RCC 7860 (cell line): Measurements from ENCODE around the gene FMNL2.
"Not testable (repeated sequence)": the region's sequence is repeated elsewhere in the genome, so short reads cannot be mapped to it uniquely, and the experiment has no call there.

Source experiments
- DNase-seq: peaks from one replicate; pipeline ENCODE4 v3.0.0-alpha.2; 2015; ENCODE audit warnings: low spot score
- FAIRE-seq: peaks from 2 replicates; lab custom pipeline; 2012; peaks lifted over from hg19 to GRCh38; lab: Jason Lieb, UNC

The FMNL2 gene

DNA sequence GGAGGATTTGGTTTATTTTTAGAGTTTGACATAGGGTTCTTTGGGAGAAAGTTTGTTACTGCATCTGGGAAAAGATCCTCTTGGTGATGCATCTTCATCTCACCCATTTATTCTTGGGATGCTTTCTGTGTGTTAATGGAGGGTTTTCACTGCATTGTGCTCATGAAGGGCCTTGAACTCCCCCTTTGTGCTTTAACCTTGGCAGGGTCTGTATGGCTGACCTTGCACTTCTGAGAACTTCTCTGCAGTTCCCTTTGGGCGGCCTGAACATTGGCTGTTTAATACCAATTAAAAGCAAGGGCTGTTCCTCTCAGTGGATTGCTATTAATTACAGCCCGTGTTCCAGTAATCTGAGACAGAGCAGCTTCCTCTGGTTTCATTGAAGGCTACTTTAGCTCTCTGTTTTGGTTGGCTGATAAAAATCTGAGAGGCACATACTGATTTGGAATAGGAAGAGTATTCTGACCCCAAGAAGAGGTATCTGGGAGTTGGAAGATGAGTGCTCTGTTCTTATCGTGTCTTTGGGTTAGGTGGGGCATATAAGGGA, 37.5 kb downstream of the FMNL2 start:
- no peak for FAIRE-seq

DNA sequence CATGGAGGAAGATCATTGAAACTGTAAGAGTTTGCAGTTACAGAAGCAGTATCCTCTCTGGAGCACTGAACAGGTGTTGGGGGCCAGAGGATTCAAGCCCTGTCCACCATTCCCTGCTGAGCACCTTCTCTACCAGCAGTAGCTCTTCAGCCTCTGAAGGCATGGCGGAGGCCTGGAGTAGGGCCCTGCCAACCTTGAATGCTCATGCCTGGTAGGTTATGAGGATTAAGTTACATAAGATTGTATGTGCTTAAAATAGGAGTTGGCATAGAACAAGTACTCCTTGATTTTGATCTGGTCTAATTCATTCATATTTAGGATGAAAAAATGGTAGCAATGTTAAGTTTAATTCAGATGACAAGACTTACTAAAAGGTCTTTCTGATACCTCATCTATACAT, 40.2 kb downstream of the FMNL2 start:
- DNase-seq (no peak), FAIRE-seq (no peak)

More for the DNA sequence above, 37.5 kb downstream of the FMNL2 start:
- DNase-seq: no peak

DNA sequence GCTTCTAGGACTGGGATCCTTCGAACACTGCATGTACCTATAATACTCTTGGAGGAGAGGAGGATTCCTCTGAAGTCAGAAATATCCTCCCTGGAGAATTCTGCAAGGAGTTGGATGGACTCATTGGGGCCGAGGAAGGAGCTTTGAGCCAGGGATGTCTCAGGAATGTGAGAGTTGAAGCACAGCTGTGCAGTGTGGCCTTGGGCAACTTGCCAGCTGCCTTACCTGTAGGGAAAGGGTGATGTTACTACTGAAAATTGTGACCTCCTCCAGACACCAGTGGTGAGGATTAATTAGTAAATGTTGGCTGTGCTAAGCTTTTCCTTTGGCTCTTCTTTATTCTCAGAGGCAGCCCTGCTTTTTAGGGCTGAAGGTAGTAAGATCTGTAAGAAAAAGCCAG, 41.4 kb downstream of the FMNL2 start:
- FAIRE-seq (no peak), DNase-seq (no peak)

- FAIRE-seq (peak; percentile 29), DNase-seq (no peak)
Observed at GRCh38 chr2:152376968-152377367, 42.0 kb downstream of the FMNL2 start.

DNA sequence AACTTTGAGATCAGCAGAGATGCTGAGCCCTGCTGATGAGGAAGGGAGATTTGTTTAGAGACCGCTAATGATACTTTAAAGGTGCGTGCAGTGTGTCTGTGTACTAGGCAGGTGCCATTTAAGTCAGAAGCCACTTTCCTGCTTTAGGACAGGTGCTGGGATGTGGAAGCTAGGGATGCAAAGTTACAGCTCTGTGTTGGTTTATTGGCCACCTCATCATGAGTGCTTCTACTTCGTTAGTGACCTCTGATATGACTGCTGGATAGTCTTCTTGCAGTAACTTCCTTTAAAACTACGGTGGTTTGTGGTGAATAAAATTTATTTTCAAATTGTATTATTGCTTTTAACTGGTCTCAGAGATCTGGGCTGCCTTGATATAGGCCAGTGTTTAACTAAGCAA, 44.1 kb downstream of the FMNL2 start:
- no peak for FAIRE-seq

DNA sequence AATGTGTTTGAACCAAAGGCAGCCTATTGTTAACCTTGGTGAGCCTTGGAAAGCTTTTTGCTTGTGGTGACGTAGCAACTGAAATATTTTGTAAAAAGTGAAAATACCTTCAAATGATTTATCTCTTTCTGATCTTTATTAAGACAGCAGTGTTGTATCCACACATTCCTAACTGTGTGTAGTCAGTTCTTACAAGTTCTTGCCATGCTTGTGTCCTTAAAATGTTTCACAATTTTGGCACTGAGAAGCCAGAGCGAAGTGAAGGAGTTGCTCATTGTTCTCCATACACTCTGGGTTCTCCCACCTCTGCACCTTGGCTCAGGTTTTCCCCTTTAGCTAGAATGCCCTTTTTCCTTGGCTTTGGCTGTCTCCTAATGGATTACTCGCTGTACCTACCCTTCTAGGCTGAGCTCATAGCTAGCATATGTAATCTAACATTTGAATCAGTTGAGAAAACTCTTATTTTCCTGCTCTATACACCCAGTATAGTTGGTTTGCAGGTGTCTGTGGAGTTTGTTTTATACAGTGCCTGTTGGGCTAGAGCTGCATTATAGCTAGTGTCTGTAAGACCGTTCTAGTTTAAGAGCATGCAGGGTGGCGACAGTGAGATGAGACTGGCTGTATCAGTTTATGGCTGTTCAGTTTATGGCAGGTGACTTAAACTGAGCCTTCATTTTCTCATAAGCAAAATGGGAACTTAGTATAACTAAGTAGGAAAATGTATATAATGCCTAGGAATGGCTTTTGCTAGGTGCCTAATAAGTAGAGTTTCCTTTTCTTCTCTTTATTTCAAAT, 45.5 kb downstream of the FMNL2 start:
- DNase-seq (no peak), FAIRE-seq (no peak)

More for the DNA sequence above, 44.1 kb downstream of the FMNL2 start:
- DNase-seq: no peak

GRCh38 chr2:152383702-152384101, 48.7 kb downstream of the FMNL2 start:
- FAIRE-seq (no peak), DNase-seq (no peak)

GRCh38 chr2:152384992-152385391, 50.0 kb downstream of the FMNL2 start:
- FAIRE-seq (no peak), DNase-seq (no peak)

GRCh38 chr2:152385650-152386049, 50.7 kb downstream of the FMNL2 start:
- peak; percentile 56 for FAIRE-seq
- DNase-seq: no peak

- FAIRE-seq (no peak), DNase-seq (peak; percentile 56)
Observed at GRCh38 chr2:152386266-152386665, 51.3 kb downstream of the FMNL2 start.

- peak; percentile 69 for DNase-seq
- FAIRE-seq: peak; percentile 94
Observed at GRCh38 chr2:152387041-152387440, 52.1 kb downstream of the FMNL2 start.

GRCh38 chr2:152388269-152388668, 53.3 kb downstream of the FMNL2 start:
- not testable (repeated sequence) for DNase-seq, FAIRE-seq

DNA sequence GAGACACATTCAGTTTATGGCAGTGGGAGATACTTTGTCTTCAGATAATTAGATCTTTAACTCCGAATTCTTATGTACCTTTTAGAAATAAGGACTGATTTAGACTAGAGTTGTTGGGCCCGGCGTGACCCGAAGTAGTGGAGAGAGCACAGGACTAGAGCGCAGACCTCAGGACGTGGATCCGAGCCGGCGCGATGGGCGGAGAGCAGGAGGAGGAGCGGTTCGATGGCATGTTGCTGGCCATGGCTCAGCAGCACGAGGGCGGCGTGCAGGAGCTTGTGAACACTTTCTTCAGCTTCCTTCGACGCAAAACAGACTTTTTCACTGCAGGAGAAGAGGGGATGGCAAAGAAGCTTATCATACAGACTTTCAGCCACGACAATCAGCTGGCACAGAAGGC, 54.5 kb downstream of the FMNL2 start:
- FAIRE-seq (no peak), DNase-seq (no peak)

- DNase-seq: no peak
- no peak for FAIRE-seq
Observed at GRCh38 chr2:152390837-152391236, 55.9 kb downstream of the FMNL2 start.

GRCh38 chr2:152391318-152391717, 56.3 kb downstream of the FMNL2 start:
- FAIRE-seq (no peak), DNase-seq (no peak)

- DNase-seq (no peak), FAIRE-seq (no peak)
Observed at GRCh38 chr2:152393377-152393776, 58.4 kb downstream of the FMNL2 start.

DNA sequence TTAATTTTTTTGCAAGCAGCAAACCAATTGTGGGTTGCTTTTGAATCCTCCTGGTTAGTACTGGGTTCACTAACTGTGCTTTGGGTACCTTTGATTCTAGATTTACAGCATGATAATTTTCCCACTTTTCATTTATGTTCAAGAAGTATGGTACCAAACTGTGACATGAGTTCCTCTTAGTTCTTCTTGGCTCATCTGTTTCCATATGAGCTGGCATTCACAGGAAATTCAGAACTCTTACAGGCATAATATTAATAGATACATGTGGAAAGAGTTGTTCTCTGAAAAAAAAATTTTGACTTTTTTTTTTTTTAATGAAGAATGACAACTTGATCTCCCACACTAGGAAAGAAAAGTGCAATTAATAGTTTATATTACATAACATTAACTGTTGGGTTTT, 59.4 kb downstream of the FMNL2 start:
- FAIRE-seq (no peak), DNase-seq (no peak)

DNA sequence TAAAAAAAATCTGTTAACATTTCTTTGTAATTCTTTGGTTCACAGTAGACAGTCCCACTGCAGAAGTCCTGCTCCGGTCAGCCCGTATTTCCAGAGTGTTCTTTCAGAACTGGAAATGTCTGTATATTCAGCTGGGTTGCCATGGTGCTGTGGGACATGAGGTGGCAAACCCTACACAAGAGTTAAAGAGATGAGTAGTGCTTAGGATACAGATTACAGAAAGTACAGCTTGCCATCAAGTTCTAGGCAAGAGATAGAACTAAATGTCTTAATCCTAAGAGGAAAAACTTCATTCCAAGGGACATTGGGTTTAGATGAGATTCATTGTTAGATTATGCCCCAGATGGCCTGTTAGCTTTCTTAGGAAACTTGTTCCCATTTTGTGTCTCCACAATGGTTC, 60.1 kb downstream of the FMNL2 start:
- FAIRE-seq (no peak), DNase-seq (no peak)

DNA sequence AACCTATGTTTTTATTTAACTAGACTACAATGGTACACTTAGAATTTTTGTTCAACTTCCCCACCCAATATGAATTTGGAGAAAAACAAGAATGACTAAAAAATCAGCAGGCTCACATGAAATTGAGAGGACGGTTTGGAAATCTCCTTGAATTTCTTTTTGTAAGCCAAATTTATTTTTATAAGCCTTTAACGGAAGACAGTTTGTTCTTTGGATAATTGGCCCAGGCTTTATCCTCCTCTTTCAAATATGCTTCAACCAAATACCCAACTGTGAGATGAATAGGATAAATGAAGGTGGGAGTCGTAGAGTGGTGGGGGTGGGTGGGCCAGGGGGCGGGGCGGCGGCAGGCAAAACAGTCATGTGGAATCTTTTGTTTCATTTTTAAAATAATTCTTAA, 60.6 kb downstream of the FMNL2 start:
- DNase-seq (no peak), FAIRE-seq (no peak)

DNA sequence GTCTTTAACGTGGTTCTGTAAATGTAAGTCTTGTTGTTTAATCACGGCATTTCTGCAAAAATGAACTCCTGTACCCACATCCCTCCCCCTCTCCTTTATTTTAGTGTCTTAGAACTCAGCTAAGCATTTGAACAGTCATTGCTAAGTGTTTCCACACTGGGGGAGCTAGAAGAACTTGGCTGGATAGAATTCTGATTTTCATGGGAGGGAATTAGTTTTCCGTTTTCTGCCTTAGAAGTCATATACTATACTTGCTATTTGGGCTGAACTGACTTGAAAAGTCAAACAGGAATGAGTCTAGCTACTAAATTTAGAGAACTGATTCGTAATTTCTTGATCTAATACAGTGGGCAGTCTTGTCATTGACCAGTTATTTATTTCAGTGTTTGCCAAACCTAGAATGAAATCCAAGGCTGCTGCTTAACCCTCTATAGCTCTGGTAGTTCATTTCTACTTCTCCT, 61.1 kb downstream of the FMNL2 start:
- DNase-seq (no peak), FAIRE-seq (no peak)

- DNase-seq (no peak), FAIRE-seq (no peak)
Observed at GRCh38 chr2:152396763-152397162, 61.8 kb downstream of the FMNL2 start.

GRCh38 chr2:152399003-152399402, 64.0 kb downstream of the FMNL2 start:
- FAIRE-seq: no peak

More at GRCh38 chr2:152399003-152399402, 64.0 kb downstream of the FMNL2 start:
- peak; percentile 39 for DNase-seq
